ENCODE results near the gene CDK11B.

Gene CDK11B

DNA sequence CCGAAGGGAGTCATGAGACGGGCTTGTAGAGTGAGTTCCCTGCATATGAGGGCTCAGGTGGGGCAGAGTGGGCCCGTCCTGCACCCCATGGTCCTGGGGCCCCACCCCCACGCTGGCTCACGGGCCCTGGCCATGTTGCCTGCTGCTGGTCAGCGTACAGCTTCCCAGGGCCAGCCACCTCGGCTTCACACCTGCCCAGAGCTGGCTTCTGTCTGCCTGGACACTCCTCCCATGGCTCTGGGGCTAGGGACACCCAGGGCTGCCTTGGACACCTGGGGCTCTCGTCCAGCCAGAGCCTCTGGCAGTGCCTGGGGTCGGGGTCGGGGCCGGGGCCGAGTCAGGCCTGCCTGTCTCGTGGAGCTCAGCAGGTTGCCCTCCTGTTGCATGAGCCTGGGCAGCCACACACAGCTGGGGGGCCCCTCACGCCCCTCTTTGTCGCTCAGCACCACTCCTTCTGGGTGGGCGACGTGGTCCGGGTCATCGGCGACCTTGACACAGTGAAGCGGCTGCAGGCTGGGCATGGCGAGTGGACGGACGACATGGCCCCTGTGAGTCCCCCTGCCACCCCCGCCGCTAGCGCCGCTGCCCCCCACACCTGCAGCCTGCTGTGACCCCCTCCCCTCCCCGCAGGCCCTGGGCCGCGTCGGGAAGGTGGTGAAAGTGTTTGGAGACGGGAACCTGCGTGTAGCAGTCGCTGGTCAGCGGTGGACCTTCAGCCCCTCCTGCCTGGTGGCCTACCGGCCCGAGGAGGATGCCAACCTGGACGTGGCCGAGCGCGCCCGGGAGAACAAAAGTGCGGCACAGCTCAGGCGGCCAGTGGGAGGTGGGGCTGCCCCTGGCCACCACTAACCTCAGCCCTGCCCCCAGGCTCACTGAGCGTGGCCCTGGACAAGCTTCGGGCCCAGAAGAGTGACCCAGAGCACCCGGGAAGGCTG, 32.3 kb downstream of the CDK11B start:
- no peak for DNase-seq

DNA sequence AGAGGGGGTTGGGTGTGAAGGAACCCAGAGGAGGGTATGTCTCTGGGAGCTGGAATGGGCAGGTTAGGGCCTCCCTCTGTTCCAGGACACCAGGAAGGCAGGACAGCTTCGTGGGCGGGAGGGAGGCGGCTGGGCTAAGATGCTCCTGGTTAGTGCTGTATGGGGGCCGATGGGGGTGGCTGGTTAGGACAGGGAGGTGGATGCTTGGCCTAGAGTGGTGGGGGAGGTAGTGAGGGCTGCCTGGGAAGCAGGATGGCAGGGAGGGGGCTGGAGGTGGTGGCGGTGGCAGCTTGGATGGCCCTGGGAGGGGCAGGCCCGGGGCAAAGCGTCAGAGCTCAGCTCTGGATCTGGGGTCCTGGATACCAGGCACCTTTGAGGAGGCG, 33.0 kb downstream of the CDK11B start:
- no peak for DNase-seq

DNA sequence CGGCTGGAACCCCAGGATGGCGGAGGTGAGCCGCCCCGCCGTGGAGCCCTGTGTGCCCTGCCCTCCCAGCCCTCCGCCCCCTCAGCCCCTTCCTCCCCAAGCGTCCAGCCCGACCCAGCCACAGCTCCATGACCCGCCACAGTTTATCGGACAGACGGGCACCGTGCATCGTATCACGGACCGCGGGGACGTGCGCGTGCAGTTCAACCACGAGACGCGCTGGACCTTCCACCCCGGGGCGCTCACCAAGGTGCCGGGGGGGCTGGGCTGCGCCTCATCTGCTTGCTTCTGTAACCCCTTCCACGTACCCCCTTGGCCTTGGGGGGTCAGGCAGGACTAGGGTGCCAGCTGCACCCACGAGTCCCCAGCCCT, 33.4 kb downstream of the CDK11B start:
- DNase-seq = no peak

DNA sequence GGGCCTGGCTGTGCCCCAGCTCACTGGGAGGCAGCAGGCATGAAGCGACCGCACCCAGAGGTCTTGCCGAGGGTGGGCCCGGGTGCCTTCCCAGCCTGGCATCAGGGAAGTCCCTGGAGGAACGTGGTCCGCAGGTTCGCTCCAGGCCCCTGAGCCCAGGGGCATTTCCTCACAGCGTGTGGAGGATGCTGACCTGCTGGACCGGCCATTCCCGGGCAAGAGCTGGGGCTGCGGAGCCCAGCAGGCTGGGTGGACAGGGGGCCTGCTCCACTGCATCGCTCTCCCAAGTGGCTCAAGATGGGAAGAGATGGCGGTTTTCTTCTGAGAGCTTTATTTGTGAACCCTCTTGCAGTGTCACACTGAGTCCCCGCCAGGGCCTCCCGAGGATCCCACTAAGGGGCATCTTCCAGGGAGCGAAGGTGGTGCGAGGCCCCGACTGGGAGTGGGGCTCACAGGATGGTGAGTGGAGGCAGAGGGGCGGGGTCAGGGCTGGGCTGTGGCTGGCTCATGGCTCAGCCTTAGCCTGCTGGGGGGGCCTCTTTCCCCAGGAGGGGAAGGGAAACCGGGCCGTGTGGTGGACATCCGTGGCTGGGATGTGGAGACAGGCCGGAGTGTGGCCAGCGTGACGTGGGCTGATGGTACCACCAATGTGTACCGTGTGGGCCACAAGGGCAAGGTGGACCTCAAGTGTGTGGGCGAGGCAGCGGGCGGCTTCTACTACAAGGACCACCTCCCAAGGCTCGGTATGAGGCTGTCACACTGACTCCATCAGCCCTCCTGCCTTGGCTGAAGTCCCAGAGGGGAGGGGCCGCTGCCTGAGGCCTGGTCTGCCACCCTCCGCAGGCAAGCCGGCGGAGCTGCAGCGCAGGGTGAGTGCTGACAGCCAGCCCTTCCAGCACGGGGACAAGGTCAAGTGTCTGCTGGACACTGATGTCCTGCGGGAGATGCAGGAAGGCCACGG, 34.1 kb downstream of the CDK11B start:
- no peak for DNase-seq

DNA sequence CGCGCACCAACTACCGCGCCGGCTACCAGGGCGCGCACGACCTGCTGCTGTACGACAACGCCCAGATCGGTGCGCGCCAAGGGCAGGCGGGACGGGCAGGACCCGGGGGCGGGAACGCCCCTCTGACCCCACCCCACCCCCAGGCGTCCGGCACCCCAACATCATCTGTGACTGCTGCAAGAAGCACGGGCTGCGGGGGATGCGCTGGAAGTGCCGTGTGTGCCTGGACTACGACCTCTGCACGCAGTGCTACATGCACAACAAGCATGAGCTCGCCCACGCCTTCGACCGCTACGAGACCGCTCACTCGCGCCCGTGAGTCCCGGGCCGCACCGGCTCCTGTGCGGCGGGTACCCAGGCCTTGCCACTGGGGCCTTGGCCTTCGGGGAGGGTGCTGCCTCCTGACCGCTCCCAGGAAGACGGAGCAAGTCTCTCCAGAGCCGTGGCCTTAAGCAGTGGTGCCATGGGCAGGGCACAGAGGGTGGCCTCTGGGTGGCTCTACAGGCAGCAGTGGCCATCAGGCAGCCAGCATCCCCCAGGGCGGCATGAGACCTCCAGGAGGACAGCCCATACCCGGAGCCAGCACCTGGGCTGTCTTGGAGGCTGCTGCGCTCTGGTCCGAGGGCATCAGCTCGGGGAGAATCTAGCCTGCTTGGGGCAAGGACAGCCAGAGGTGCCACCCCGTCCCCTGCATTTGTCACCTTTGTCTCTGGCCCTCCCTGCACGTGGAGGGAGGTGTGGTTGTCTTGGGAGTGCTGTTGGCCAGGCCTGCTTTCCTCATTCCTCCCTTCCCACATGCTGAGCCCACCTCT, 35.0 kb downstream of the CDK11B start:
- DNase-seq = no peak

DNA sequence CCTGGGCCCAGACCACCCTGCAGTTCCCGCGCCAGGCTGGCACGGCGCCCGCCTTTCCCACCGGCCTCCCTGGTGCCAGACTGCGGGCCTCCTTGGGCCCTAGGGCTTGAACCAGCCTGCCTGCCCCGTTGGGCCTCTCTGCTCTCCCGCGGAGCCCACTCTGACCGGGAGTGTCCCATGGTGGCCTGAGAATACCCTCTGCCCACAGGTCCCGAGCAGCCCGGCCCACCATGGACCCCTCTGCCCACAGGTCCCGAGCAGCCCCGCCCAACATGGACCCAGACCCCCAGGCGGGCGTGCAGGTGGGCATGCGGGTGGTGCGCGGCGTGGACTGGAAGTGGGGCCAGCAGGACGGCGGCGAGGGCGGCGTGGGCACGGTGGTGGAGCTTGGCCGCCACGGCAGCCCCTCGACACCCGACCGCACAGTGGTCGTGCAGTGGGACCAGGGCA, 35.6 kb downstream of the CDK11B start:
- DNase-seq = no peak

DNA sequence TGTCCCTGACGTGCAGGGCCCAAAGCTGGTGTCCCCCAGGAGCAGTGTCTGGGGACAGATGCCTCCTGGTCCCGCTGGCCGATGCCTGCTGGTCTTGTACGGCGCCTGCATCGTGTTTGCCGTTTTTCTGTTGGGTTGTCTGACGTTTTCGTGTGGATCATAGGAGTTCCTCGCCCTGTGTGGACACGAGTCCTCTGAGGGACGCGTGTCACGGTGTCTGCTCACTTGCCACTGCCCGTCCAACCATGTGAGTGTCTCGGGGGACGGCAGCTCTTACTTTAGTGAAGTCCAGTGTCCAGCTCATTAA, 36.1 kb downstream of the CDK11B start:
- no peak for DNase-seq

DNA sequence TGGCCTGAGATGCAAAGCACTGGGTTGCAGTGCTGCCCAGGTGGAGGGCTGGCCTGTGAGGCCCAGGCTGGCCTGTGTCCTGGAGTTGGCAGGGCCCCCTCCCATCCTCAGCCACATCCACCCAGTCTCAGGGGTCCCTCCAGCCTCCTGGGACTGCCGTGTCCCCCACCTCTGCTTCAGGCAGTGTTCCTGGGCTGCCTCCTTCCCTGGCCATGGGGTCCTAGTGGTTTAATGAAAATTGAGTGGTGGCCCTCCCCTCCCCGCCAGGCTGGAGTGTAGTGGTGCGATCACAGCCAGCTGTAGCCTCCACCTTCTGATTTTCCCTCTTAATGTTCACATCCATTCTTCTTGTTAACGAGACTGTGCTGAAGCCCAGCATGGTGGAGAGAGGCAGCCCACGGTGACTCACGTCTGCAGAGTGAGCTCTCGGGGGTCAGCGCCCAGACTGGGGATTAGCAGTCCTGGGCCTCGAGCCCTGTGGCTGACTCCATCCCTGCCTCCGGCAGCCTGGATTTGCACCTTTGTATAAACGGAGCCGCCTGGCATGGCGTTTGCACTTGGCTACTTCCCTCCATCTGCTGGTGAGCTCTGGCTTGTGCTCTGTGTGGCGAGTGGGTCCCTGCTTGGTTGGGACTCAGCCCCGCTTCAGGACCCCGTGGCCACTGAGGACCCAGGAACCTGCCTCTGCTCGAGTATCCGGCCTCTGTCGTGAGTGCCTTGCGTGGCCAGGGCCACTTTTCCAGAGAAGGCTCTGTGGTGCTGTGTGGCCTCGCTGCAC, 36.6 kb downstream of the CDK11B start:
- DNase-seq = no peak

DNA sequence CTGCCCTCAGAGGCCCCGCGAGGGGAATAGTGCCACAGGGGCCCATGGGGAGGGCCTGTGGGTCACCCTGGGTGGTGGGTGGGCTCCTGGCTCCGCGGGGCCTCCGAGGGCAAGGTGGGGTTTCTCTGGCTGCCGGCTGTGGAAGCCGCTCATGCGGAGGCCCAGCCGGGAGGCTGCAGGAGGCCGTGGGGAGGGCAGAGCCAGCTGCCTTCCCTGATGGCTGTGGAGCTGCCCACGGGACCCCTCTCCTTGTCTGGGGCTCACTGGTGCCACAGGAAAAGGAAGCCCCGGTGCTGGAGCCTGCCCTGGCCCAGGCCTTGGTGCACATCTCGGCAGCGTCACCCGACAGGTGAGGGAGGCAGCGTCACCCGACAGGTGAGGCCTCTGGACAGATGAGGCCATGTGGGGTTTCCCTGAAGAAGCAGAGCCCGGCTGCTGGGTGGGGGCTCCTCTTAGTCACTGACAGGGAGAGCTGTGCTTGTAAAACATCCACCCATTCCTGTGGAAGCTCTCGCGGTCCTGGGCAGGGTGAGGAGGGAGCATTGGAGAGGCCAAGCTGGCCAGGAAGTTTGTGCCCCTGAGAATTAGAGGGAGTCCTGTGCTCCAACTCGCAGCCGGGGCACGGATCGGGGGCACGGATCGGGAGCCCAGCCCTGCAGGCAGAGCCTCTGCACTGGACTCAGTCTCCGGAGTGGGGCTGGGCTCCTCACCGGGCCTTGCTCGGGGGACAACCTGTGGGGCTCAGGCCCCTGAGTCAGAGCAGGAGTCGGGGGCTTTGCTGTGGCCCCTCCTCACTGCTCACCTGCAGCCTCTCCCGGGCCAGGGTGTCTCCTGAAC, 37.4 kb downstream of the CDK11B start:
- no peak for DNase-seq

DNA sequence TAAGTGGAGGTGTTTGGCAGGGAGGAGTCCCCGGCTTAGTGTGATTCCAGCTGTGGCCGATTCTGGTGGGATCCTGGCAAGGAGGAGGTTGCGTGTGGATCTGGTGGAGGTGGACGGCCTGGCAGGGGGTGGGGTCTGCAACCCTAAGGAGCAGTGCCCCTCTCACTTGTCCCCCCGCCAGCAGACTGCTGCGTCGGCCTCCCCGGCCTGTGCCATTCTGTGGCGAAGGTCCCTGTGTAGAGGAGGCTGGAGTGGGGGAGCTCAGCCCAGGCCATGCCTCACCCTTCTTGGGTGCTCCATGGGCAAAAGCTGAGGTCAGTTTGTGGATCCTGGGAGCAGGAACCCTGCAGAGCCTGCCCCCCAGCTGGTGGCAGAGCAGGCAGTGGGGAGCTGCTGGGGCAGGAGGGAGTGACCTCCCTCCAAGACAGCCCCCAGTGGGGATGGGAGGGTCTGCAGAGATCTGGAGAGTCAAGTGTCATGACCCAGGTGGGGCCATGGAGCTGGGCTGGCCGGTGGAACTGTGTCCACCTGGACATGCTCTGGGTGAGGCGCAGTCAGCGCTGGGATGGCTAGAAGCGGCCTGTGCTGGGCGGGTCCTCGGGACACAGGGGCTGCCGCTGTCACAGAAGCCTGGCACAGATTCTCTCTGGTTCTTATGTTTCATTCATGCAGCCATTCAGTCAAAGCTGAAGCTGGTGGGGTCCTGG, 38.2 kb downstream of the CDK11B start:
- no peak for DNase-seq

DNA sequence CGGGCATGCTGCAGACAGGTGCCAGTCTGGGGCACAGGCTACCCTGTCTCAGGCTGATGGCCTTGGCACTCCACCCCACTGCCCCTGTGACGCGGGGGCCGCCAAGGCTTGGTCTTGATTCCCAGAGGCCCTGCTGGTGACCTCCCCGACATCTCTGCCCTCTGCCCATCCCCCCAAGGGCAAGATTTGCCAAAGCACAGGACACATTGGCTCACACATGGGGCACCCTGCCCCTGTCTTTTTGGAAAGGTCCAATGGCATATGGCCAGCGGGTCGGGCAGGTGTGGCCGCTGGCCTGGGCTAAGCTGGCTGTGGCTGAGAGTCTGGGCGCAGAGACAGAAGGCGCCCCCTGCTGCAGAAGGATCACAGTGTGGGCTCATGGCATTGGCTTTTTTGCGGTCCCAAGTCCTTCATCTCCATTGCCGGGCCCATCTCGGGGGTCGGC, 38.9 kb downstream of the CDK11B start:
- DNase-seq = peak; percentile 27

DNA sequence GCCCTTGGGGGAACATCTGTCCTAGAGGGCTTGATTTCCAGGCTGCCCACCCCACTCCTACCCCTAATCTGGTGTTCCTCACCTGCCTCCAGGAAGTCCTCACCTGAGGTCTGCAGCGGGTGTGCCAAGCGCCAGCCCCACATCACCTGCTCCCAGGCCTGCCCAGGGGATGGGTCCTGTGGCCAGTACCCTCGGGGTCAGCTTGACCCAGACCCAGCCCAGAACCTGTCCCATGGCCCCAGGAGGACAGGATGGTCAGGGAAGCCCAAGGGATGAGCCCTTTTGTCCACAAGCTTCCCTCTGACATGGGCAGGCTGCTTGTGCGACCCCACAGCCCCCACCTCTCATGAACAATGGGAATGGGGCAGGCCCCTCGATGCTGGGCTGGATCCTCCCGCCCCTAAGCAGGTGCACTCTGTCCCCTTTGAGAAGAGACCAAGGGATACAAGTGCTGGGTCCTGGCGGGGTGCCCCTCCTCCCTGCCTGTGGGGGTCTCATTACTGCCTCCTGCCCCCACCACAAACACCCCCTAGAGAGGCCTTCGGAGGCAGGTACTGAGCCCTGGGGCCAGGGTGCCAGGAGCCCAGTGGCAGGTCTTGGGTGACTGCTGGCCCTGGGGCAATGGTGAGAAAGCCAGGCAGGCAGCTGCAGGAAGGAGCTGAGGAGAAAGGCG, 40.3 kb downstream of the CDK11B start:
- DNase-seq = no peak

DNA sequence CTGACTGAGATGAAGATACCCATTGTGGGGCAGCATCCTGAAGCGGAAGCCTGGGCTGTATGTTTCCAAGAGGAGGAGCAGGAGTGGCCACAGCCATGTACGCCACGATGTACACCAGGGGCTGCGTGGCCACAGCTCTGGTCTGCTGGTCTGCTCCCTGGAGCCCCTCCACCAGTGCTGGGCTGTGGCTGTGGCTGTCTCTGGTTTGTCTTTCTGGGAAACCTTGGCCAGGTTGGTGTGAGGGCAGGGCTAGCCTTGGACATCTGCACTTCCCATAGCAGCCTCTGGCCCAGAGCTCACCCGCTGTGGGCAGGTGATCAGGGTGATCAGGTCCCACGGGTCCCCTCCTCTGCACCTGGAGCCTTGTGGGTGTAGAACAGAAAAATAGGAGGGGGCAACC, 40.9 kb downstream of the CDK11B start:
- DNase-seq = no peak

DNA sequence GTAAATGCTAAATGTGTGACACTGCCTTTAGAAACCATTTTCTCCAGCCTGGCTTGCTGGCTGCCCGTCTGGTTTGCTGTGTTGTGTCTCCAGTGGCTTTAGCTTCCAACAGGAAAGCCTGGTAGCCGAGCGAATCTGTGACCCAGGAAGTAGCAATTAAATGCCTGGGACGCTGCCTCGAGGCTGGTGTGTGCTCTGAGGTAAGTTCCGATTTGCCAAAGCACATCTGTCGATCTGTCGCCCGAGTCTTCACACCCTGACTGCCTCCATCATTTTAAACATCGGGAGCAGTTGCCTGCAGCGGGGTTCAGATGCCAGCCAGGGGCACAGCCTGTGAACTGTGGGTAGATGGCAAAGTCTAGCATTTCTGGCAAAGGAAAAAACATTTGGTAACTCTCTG, 41.3 kb downstream of the CDK11B start:
- no peak for DNase-seq

DNA sequence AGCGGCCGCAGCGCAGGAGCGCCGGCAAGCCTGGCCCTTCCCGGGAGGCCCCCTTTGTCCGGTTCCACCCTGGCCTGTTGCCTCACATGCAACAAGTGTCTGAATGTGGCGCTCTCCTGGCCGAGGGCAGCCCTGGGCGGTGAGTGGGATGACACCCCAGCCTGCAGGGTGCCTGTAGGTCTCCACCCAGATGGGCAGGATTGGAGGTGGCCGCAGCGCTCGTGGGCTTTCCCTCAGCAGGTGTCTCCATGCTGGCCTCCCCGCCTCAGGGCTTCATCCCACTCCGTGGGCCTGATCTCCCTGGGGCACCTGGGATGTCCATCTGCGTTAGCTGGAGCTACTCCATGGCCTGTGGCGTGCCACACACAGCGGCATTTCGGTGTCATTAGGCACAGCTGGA, 42.0 kb downstream of the CDK11B start:
- DNase-seq = no peak

DNA sequence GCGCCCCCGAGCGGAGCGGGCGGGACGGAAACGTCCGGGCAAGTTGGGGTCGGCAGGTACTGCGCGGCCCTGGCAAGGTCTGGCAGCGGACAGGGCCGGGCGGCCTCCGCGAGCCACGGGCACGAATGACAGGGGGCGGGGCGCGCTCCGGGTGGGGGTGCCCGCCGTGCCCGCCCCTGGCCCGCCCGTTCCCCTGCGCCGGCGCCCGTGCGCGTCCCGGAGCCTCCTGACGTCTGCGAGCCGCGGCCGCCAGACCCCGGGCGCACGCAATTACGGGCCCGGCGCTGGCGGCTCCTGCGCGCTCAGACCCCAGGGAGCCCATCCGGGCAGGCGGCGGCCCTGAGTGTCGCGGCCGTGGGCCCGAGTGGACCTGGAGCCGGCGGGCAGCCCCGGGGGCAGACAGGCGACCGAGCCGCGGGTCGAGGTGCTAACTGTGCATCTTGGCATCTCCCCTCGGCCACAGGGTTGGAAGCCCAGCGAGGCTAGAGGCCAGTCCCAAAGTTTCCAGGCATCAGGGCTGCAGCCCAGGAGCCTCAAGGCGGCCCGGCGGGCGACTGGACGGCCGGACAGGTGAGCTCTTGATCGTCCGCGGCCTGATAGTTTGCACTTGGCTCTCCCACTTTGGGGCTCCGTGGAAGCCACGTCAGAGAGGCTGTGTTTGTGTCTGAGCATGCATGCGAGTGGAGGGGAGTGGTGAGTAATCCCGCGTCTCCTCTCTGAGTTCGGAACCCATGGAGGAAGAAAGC, 42.6 kb downstream of the CDK11B start:
- peak; percentile 21 for DNase-seq

DNA sequence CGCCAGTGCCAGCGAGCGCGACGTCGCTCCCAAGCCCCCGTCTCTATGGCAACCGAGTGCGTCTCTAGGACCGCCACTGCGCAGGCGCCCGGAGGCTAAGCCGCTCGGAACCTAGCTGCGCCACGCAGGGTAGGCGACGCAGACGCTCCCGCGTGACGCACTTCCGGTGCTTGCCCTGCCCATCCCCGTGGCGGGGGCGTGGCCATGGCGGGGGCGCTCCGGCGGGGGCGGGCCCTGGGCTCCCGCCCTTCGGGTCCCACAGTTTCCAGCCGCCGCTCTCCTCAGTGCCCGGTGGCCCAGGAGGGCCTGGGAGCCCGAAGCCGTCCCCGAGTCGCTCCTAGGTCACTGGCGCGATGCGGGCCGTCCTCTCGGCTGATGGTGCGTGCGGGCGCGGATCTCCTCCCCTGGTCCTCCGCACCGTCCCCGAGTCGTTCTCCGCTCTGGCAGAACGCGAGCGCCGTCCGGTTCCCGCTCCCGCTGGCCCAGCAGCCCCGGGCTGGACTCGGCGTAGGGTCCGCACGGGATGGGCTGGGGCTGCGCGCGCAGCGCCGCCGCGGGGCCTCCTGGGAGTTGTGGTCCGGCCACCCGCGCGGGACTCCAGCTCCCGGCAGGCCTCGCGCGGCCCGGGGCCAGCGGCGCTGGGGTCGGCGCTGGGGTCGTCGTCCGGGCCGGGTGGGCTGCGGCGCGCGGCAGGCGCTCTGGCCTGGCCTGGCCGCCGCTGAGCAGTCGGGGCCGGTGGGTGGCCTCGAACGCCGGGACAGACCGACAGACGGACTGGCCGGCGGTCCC, 43.4 kb downstream of the CDK11B start, which contains the start of gene MIB2:
MIB2 (plus strand) TSS at position 245 of the 789 bp plus-strand sequence. CDS start 7,953 bp downstream, outside the sequence.
- DNase-seq = peak; percentile 99

DNA sequence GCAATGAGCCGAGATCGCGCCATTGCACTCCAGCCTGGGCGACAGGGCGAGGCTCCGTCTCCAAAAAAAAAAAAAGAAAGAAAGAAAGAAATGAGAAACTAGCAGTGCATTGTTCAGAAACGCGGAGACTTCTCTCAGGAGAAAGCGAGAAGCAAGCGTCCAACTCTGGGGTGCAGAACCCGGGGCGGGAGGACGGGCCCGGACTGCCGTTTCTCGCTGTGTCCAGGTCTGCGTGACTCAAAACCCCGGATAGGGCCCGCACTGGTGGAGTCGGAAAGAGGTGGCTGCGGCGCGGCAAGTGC, 43.9 kb downstream of the CDK11B start:
- no peak for DNase-seq
